ENCODE data around the gene RTN4RL2. TPM values are rescaled to one million over a fixed set of nuclear protein-coding genes. Genes with fewer than 3 reads are reported as not detected.

The RTN4RL2 gene
- 5.5 and 5.6 TPM in 2 replicates for total RNA-seq (2022)
- Bru-seq, nascent RNA = percentile 45 among the genes with signal in this experiment
- BruChase-seq, experiment 1, labeled RNA remaining after a 2-hour chase = percentile 40 among the genes with signal in this experiment
- BruChase-seq, experiment 2, labeled RNA remaining after a 6-hour chase = percentile 45 among the genes with signal in this experiment
- long read RNA-seq, transcript RTN4RL2-201 (3 exons, 2,203 nt) = major isoform, 6 of 29 reads
- long read RNA-seq, partial matches to known transcripts = 2 of 29 reads
- long read RNA-seq, other reads (novel, unspliced or antisense) = 21 of 29 reads

- intact Hi-C loops (cut with micrococcal nuclease; ENCODE audit: unreplicated experiment) = no loop called here
- H3K4me1 Mint-ChIP-seq (ENCODE audit: low read depth, unreplicated experiment) = peaks cover 20% of the 10 kb centered on the region
- ChIA-PET CTCF (interaction anchor here (0.5 to 2.0 kb wide), 18 partner anchors 13 to 237 kb away, joined by 3 to 13 read pairs (median 4); partner anchors contain the start of genes TIMM10 and UBE2L6), POLR2A (interaction anchor here (0.5 to 1.7 kb wide), 3 partner anchors 16 to 184 kb away, joined by 3 to 4 read pairs (median 3); no protein-coding TSS in a partner anchor)
- peak; percentile 72 to 76 for DNase-seq
- H3K27ac Mint-ChIP-seq (ENCODE audit: unreplicated experiment) = peak within 1 kb of the TSS; percentile 15
- Histone ChIP-seq H3K27me3 (replicated peaks; ENCODE audit: control insufficient read depth, insufficient read depth, low read length) (peaks cover 3% of the 10 kb centered on the region; the same call in 1 of the 2 replicates), H3K4me3 (ENCODE audit: low read depth, low read length) (peak within 1 kb of the TSS; percentile 66), H3K4me1 (peaks cover 19% of the 10 kb centered on the region), H3K9me3 (no peaks in the 10 kb centered on the region), H3K36me3 (ENCODE audit: control insufficient read depth, insufficient read depth, low read length) (no peaks in the 10 kb centered on the region)
- no peaks in the 10 kb centered on the region for H3K9me3 Mint-ChIP-seq (ENCODE audit: unreplicated experiment)
- BruUV-seq (replicated peaks) = no TSS peak
- H3K36me3 Mint-ChIP-seq (ENCODE audit: insufficient read depth, unreplicated experiment) = peaks cover 9% of the 10 kb centered on the region
- peaks cover 15% of the 10 kb centered on the region for H3K27me3 Mint-ChIP-seq (ENCODE audit: insufficient read depth, unreplicated experiment)
- H3K4me3 Mint-ChIP-seq (ENCODE audit: unreplicated experiment) = peak within 1 kb of the TSS; percentile 85
- TF ChIP-seq CTCF (IDR thresholded peaks at IDR 0.05; ENCODE audit: insufficient read depth in 1 of 2, low read depth in 1 of 2, low read length in 1 of 2, severe bottlenecking in 1 of 2, unreplicated experiment in 1 of 2) = peak; percentile 18 to 48
Measured at GRCh38 chr11:57460022-57460757, at the start of gene RTN4RL2. Gene RTN4RL2 (plus strand): TSS chr11:57460528. CDS start chr11:57460866, 338 bp downstream.

GRCh38 chr11:57413681-57414080 lies 46.6 kb upstream of the RTN4RL2 start:
- no TSS peak for BruUV-seq (replicated peaks)
- ChIA-PET POLR2A (no interaction called here), CTCF (no interaction called here)
- H3K27me3 ChIP-seq (replicated peaks; ENCODE audit: control insufficient read depth, insufficient read depth, low read length) = no peaks in the 10 kb centered on the region
- no peaks in the 10 kb centered on the region for H3K9me3 ChIP-seq
- no peak overlapping the region for H3K4me3 ChIP-seq (ENCODE audit: low read depth, low read length)
- peaks cover 7% of the 10 kb centered on the region for H3K4me1 Mint-ChIP-seq (ENCODE audit: low read depth, unreplicated experiment)
- intact Hi-C loops (cut with micrococcal nuclease; ENCODE audit: unreplicated experiment) = no loop called here
- DNase-seq = no peak
- H3K9me3 Mint-ChIP-seq (ENCODE audit: unreplicated experiment) = no peaks in the 10 kb centered on the region
- no peak for TF ChIP-seq CTCF (IDR thresholded peaks at IDR 0.05; ENCODE audit: insufficient read depth in 1 of 2, low read depth in 1 of 2, low read length in 1 of 2, severe bottlenecking in 1 of 2, unreplicated experiment in 1 of 2)
- no peaks in the 10 kb centered on the region for H3K36me3 Mint-ChIP-seq (ENCODE audit: insufficient read depth, unreplicated experiment)
- H3K27me3 Mint-ChIP-seq (ENCODE audit: insufficient read depth, unreplicated experiment) = peaks cover 7% of the 10 kb centered on the region
- no peaks in the 10 kb centered on the region for H3K4me1 ChIP-seq
- no peak overlapping the region for H3K27ac Mint-ChIP-seq (ENCODE audit: unreplicated experiment)
- H3K36me3 ChIP-seq (ENCODE audit: control insufficient read depth, insufficient read depth, low read length) = no peaks in the 10 kb centered on the region
- no peak overlapping the region for H3K4me3 Mint-ChIP-seq (ENCODE audit: unreplicated experiment)

- BruUV-seq (replicated peaks) = no TSS peak
- Mint-ChIP-seq H3K9me3 (ENCODE audit: unreplicated experiment) (no peaks in the 10 kb centered on the region), H3K27me3 (ENCODE audit: insufficient read depth, unreplicated experiment) (peaks cover 10% of the 10 kb centered on the region), H3K4me1 (ENCODE audit: low read depth, unreplicated experiment) (peaks cover 7% of the 10 kb centered on the region), H3K36me3 (ENCODE audit: insufficient read depth, unreplicated experiment) (no peaks in the 10 kb centered on the region), H3K27ac (ENCODE audit: unreplicated experiment) (no peak overlapping the region), H3K4me3 (ENCODE audit: unreplicated experiment) (no peak overlapping the region)
- Histone ChIP-seq H3K27me3 (replicated peaks; ENCODE audit: control insufficient read depth, insufficient read depth, low read length) (no peaks in the 10 kb centered on the region), H3K4me1 (no peaks in the 10 kb centered on the region), H3K4me3 (ENCODE audit: low read depth, low read length) (no peak overlapping the region), H3K36me3 (ENCODE audit: control insufficient read depth, insufficient read depth, low read length) (no peaks in the 10 kb centered on the region), H3K9me3 (no peaks in the 10 kb centered on the region)
- no peak for DNase-seq
- intact Hi-C loops (cut with micrococcal nuclease; ENCODE audit: unreplicated experiment) = no loop called here
- no peak for TF ChIP-seq CTCF (IDR thresholded peaks at IDR 0.05; ENCODE audit: insufficient read depth in 1 of 2, low read depth in 1 of 2, low read length in 1 of 2, severe bottlenecking in 1 of 2, unreplicated experiment in 1 of 2)
- ChIA-PET CTCF (no interaction called here), POLR2A (no interaction called here)
Measured at GRCh38 chr11:57414612-57415212, 45.6 kb upstream of the RTN4RL2 start.
